ENCODE measurements around the gene MGMT.

MGMT gene

DNA sequence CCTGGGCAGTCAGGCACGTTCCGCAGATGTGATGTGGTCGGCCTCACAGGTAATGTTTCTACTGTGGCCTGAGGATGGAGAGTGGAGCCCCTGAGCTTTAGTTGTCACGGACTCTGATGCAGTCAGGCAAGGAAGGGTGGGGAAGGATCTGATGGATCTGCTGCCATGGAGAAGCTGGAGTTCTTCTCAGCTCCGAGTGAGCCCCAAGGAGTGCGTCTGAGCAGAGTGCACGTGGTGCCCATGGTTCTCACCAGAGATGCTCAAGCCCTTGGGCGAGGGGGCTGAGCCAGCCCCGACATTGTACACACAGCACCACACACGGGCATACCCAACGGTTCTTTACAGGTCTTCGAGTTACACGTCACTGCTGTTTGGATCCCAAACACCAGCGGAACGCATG lies 304.5 kb downstream of the MGMT start:
- no peak for DNase-seq

DNA sequence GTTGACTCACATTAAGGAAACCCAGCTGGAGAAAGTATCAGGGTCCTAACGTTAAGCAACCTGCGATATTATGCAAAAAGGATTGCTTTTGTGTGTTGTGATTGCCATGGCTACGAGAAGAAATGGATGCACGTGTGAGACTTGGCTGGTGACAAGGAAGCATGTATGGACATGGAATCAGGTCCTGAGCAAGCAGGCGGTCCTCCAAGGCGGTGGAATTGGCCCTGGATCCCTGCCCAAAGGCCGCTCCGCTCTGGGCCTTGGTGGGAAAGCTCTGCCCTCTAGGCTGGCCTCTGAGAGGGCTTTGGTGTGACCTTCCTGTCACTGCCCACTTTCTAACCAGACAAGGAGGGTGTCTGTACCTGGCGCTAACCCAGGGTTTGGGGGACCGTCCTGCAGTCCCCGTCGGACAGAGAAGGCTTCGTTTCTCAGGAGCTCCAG lies 305.0 kb downstream of the MGMT start:
- DNase-seq: no peak

- no peak for DNase-seq
These were observed 305.7 kb downstream of the MGMT start for GRCh38 chr10:129772468-129773358.

DNA sequence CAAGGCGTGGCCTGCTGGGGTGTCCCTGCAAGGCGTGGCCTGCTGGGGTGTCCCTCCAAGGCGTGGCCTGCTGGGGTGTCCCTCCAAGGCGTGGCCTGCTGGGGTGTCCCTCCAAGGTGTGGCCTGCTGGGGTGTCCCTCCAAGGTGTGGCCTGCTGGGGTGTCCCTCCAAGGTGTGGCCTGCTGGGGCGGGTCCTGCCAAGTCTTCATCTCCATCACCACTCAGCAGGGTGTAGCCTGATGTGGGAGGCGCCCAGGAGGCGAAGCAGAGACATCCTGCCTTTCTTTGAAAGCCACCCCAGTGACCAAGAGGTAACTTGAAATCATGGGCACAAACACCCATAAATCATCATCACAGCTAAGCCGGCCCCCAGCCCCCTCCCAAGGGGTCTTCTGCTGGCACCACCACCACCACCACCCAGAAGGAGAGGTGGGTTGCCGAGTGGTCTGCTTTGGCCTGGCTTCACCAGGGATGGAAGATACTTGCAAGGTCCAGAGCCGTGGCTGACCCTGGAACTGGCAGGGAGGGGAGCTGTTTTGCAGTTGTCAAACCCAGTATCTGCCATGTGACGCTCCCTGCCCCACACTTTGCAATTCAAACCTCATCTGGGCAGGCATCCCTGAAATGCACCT lies 306.4 kb downstream of the MGMT start:
- no peak for DNase-seq

GRCh38 chr10:129774082-129774735 lies 307.2 kb downstream of the MGMT start:
- no peak for DNase-seq

DNA sequence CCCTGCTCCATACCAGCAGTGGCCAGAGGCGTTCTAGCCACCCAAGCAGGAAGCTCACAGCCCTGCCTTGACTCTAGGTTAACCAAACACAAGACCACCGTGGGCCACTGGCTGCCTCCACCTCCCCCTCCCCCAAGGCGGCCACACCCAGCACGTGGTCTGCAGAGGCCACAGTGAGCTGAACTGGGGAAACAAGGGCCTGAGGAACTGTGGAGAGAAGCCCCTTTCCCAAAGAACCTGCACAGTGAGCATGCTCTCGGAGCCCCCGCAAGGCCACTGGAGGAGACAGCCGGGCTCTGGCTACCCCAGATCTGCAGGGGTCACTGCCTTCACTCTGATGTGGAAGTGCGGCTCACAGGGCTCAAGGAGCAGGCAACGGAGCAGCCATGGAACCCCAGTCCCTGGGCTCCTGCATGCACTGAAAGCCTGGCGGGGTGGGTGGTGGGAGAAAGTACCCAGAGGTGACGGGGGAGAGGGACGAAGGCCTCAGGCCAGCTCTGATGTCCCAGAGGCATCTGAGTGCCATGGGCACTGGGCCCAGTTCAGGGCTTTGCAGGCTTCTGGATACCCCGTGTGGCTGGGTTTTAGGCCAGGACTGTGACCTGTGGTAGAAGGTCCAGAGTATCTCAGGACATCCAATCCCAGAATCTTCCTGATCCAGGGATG lies 307.8 kb downstream of the MGMT start:
- no peak for DNase-seq

- no peak for DNase-seq
These were observed 308.6 kb downstream of the MGMT start for GRCh38 chr10:129775681-129776080.

DNA sequence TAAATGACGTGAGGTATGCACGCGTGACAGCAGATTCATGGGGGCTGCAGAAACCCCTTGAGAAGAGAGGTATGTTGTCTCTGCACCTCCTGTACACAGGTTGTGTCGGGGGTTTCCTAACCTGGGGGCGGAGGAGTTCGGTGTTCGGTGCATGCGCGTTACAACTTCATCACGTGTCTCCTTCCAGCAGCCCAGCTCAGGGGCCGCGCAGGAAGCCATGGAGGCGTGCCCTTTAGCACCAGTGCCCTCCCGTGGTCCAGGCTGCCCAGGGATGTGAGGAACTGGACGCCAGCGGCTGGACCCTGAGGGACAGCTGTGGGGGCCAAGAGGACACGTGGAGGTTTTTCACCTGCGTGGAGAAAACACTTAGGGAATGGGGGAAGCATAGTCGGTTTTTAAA lies 310.6 kb downstream of the MGMT start:
- DNase-seq: no peak

GRCh38 chr10:129778571-129778970 lies 311.5 kb downstream of the MGMT start:
- no peak for DNase-seq

DNA sequence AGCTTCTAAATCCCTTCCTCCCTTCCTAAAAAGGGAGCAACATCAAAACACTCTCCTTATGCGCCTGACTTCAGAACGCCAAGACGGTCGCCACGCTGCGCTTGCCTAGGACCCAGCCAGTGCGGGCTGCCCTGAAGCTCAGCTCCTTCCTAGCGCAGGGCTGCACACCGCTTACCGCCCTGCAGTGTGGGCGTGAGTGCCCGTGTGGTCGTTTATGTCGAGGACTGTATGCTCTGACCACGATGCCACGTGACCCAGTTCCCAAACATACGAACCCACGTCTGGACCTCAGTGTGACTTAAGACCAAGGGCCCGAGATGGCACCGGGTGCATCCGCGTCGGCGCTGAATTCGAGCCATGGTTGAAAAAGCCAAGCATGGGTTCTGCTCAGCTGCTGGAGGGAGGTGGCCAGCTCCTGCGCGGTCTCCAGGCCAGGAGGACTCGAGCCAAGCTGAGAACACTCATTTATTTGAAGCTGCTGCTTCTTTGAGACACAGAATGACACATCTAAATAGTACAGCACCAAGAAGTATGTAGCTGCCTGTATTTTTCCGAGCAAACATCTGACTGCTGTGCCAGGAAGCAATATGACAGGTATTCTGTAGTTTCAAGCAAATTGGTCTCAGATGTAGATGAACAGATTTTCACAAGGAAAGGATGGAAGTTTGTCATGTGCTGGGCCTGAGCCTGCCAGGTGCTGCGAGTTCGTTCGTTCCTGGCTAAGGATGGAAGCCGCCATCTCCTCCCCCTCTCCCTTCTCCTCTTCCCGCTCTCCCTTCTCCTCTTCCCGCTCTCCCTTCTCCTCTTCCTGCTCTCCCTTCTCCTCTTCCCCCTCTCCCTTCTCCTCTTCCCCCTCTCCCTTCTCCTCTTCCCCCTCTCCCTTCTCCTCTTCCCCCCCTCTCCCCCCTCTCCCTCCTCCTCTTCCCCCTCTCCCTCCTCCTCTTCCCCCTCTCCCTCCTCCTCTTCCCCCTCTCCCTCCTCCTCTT lies 312.4 kb downstream of the MGMT start:
- DNase-seq: no peak

DNA sequence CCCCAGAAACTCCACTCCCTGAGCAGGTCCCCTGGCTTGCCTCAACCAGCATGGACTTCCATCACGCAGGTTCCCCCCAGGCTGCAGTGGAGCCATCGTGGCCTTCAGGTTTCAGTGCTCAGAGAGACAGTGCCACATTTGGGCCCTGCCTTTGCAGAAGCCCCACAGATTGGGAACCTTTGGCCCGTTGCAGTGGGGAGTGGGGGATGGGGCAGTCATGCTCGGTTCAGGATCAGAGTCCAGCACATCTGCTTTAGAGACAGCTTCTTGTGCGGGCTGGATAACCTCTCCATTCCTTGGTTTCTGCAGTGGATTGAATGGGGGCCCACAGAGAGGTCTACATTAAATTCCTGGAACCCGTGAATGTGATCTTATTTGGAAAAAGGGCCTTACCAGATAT lies 313.2 kb downstream of the MGMT start:
- DNase-seq: no peak

DNA sequence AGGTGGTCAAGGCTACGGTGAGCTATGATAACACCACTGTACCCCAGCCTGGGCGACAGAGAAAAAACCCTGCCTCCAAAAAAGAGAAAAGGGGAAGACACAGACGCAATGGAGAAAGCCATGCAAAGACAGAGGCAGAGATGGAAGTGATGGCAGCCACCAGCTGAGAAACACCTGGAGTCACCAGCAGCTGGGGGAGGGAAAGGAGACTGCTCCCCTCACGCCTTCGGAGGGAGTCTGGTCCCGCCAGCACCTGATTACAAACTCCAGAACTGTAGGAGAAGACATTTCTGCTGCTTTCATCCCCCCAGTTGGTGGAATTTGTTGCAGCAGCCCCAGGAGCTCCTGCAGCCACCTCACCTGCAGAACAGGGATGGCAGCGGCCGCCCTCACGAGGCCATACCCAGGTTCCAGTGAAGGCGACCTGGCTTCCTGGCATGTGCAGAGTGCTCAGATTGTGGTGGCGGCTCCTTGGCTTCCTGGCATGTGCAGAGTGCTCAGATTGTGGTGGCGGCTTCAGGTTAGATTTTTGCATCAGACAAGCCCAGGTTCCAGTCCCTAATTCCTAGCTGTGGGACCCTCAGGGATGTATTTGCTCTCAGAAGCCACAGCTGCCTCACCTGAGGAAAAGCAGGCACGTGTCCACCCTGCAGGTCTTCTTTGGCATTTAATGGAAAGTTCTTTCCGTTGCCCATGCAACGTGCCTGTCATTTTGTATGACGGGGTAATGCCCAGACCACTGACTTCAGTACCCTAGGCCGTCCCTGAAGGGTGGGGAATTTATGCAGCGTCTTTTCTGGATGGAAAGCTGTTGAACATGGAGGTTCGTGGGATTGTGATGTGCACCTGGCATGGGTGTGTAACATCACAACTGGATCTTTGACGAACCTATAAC lies 314.1 kb downstream of the MGMT start:
- no peak for DNase-seq

DNA sequence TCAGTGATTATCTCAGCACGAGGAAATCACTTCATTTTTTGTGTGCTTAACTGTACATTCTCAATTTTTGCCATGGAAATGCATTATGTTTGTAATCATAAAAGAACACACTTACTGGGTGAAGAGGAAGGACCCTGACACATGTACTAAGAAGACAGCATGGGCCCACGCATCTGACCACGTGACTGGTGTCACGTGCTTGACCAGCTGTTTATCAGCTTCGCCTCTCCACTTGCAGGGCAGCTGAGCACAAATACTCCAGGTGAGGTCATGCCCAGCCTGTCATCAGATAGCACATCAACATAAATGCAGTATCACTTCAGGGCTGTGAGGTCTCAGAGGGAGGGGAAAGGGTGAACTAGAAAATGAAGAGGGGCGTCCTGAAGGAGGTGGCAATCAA lies 317.2 kb downstream of the MGMT start:
- no peak for DNase-seq

- DNase-seq: no peak
These were observed 317.9 kb downstream of the MGMT start for GRCh38 chr10:129784891-129785290.

DNA sequence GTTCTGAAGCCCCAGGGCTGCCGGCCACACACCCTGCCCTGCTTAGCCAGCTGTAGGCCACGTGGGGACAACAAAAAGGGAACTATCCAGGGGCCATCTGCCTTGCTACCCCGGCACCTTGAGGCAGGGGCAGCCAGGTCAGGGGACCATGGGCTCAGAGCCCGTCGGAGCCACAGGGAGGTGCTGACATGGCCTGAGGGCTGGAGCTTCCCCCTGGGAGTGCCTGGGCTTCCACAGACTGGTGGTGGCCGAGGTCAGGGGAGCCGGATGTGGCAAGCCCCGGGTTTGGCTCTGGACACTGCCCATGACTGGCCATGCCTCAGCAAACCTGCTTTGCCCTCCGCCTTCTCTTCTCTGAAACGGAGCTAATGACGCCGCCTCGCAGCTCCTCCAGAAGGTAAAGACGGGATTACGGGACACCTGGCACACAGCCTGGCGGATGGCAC lies 318.5 kb downstream of the MGMT start:
- no peak for DNase-seq

- no peak for DNase-seq
These were observed 319.2 kb downstream of the MGMT start for GRCh38 chr10:129786216-129786615.

DNA sequence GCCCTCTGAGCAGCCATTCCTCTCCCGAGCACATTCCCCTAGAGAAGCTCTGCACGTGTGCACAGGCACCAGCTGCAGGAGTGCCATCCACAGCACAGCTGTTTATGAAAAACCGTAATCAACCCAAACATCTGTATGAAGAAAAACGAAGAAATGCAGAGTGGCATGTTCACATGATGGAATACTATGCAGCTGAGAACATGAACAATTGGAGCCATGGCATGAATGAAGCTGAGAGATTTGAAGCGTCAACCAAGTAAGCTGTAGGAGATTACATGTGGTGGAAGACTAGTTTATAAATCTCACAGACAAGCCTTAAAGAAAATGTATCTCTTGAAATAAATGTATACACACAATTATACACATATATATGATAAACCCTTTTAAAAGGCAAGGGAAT lies 320.5 kb downstream of the MGMT start:
- DNase-seq: no peak

GRCh38 chr10:129788215-129788614 lies 321.2 kb downstream of the MGMT start:
- DNase-seq: no peak

DNA sequence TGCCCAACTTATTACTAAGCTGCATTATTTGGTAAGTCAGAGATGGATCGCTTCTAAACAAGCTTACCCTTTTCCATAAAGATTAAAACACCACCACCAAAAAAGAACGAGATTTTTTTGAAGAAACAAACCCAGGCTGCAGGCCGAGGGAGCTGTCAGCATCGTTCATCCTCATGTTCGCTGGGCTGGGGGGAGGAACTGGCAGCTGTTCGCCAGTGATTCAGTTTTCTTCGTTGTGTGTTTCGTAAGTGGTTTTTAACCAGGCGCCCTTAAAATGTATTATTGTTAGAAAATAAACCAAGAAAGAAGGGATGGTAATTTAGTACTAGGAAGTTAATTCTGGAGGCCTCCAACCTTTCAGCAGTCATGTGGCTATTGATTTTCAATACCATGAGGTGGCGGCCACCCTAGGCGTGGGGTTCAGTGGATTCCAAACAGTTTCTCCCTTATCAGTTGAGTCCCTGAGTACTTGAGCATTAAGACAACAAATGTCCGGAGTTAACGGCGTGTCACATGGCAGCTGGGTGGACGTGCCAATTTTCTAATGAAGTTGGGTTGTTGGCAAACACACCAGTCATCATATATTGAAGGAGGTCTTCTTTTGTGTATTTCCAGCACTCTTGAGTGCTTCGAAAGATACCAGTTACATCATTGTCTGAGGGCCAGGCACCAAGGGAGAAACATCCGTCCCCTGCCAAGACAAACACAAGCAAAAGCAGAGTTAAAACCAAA lies 323.8 kb downstream of the MGMT start:
- no peak for DNase-seq

All from hypothalamus (tissue), 51 donors.